Muscle of leg (tissue), 11 donors: ENCODE data around the gene SPATC1L. TPM values are rescaled to one million over a fixed set of nuclear protein-coding genes. Genes with fewer than 3 reads are reported as not detected.
A peak's percentile ranks its signal among the peaks of the same experiment; 100 is the strongest.

Source experiments
- DNase-seq: peaks from one replicate; pipeline ENCODE4 v3.0.0; 2013
- H3K27ac ChIP-seq: one replicate; pipeline ENCODE4 v1.5.1; 2013; ENCODE audit warnings: mild to moderate bottlenecking, low read length, control low read depth
- H3K27me3 ChIP-seq: one replicate; pipeline ENCODE4 v1.6.1; 2013; ENCODE audit warnings: low read length; ENCODE audit not compliant: control insufficient read depth, insufficient read depth
- H3K36me3 ChIP-seq: one replicate; pipeline ENCODE4 v1.6.1; 2013; ENCODE audit warnings: low read length; ENCODE audit not compliant: control insufficient read depth, insufficient read depth
- H3K4me1 ChIP-seq: one replicate; pipeline ENCODE4 v1.6.1; 2013; ENCODE audit warnings: low read length; ENCODE audit not compliant: control insufficient read depth, insufficient read depth
- H3K4me3 ChIP-seq: one replicate; pipeline ENCODE4 v1.5.1; 2013; ENCODE audit warnings: low read length, control low read depth
- H3K9me3 ChIP-seq: replicated peaks from 2 replicates; pipeline ENCODE4 v1.6.1; 2013; ENCODE audit warnings: low read depth, low read length; ENCODE audit not compliant: control insufficient read depth
- WGBS: methylation state at CpG from one replicate; pipeline ENCODE4 v1.1.5; 2013; ENCODE audit warnings: missing lambda C conversion rate; ENCODE audit not compliant: insufficient coverage; 5-methylcytosine and 5-hydroxymethylcytosine counted together
- polyA plus RNA-seq, 8 donors: library from polyadenylated mRNA; unstranded; fragments of 120-200 nt; gene quantifications; one replicate each; pipeline versions ENCODE4 v1.2.1 to v1.2.3, GENCODE V29; 2013; ENCODE audit warnings: inconsistent platforms in 1 of 8, low replicate concordance in 1 of 8; ENCODE audit not compliant: insufficient read length in 8 of 8, insufficient read depth in 1 of 8
- total RNA-seq: library from RNA; stranded (reverse); fragments of 120-200 nt; gene quantifications from one replicate; pipeline ENCODE4 v1.2.4, GENCODE V29; 2013

Gene SPATC1L
- total and polyA plus RNA-seq, 9 donors: 5.7 to 17.2 (median 10.8) TPM

DNA sequence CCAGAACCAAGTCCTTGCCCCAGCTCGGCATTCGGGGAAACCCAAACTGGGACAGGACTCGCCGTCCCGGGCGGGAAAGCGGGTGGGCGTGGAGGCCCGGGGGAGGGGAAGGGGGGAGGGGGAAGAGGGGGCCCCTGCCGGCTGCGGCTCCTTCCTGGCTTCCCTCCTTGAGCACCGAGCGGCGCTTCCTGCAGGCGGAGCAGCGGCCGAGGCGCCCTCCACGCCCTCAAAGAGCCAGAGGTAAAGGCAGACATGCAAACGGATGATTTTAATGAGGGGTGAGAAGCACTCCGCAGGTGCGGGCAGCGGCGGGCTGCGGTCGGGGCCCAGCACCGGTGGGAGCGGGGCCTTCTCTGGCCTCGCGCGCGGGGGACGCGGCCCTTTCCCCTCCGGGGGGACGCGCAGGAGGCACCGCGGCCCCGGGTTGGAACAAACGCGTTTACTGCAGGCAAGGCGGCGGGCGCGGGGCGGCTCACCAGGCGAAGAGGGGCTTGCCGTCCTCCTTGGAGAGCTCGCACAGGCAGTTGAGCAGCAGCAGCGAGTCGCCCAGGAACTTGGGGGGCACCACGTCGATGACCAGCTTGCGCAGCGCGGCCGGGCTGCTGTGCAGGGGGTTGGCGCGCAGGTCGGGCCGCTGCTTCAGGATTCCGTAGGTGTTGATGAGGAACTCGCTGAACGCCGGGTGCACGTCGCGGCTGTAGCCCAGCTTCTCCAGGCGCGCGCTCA is 23.2 kb downstream of the SPATC1L start:
- H3K9me3 ChIP-seq: no peaks in the 10 kb centered on the region
- peaks cover 2% of the 10 kb centered on the region for H3K4me1 ChIP-seq
- H3K4me3 ChIP-seq: no peak overlapping the region
- H3K36me3 ChIP-seq: peaks cover 3% of the 10 kb centered on the region
- DNase-seq: no peak
- 64% methylated on average over 54 of the region's 72 CpGs for WGBS
- H3K27ac ChIP-seq: no peak overlapping the region
- H3K27me3 ChIP-seq: peaks cover 15% of the 10 kb centered on the region

- no peaks in the 10 kb centered on the region for H3K9me3 ChIP-seq
- H3K27me3 ChIP-seq: peaks cover 15% of the 10 kb centered on the region
- H3K36me3 ChIP-seq: peaks cover 3% of the 10 kb centered on the region
- no peak overlapping the region for H3K4me3 ChIP-seq
- no peak for DNase-seq
- 96% methylated on average over 18 of the region's 22 CpGs for WGBS
- H3K4me1 ChIP-seq: peaks cover 2% of the 10 kb centered on the region
- no peak overlapping the region for H3K27ac ChIP-seq
These were observed 23.7 kb downstream of the SPATC1L start for GRCh38 chr21:46160657-46160906.

- H3K27me3 ChIP-seq: peaks cover 15% of the 10 kb centered on the region
- H3K4me1 ChIP-seq: peaks cover 2% of the 10 kb centered on the region
- WGBS: 89% methylated on average over 23 of the region's 32 CpGs
- H3K27ac ChIP-seq: no peak overlapping the region
- peaks cover 3% of the 10 kb centered on the region for H3K36me3 ChIP-seq
- H3K4me3 ChIP-seq: no peak overlapping the region
- no peak for DNase-seq
- H3K9me3 ChIP-seq: no peaks in the 10 kb centered on the region
These were observed 24.2 kb downstream of the SPATC1L start for GRCh38 chr21:46159841-46160656.

DNA sequence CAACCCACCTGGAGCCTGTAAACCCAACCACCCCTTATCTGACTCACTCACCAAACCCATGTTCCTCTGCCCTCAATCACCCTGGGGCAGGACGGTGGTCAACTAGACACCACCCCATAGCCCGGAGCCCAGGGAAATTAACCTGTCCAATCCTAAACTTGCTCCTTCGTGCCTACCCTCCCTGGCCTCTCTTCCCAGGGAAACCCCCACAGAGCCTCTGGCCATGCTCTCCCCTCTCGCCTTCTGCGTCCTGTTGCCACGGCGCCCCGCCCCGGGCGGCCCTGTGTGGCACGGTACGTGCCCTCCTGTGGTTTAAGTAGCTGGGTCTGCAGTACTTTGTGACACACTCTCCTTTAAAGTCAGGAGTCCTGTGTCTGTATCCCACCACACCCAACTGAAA is 24.9 kb downstream of the SPATC1L start:
- Histone ChIP-seq H3K36me3 (peaks cover 3% of the 10 kb centered on the region), H3K27me3 (peaks cover 15% of the 10 kb centered on the region), H3K4me1 (peaks cover 2% of the 10 kb centered on the region), H3K4me3 (no peak overlapping the region), H3K27ac (no peak overlapping the region), H3K9me3 (no peaks in the 10 kb centered on the region)
- DNase-seq: no peak
- WGBS: 72% methylated on average over 3 of the region's 12 CpGs

DNA sequence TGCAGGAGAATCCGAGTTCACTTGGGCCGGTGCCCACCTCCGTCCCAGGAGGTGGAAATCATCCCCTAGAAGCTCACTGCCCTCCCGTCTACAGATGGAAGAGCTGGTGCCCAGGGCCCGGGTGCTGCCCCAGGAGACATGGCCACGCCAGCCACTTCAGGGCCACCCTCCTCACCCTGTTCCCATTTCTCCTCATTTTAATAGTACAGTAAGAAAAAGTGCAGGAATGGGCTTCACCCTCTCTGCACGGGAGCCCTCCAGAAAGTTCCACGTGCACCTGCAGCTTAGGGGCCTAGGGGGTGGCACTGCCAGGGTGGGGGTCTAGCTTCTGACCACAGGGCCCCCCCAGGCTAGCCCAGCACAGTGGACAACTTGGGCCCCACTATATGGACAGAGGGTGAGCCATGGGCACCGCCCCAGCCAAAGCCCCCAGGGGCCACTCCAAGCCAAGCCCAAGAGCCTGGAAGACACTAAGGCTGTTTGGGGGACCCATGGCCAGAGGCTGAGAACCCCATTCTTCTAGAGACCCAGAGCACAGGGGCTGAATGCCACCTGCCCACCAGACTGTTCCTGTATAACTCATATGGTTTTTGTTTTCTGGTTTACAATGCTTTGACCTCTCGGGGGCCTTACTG is 25.5 kb downstream of the SPATC1L start:
- peaks cover 2% of the 10 kb centered on the region for H3K4me1 ChIP-seq
- no peak for DNase-seq
- WGBS: 71% methylated on average over 6 of the region's 10 CpGs
- no peak overlapping the region for H3K27ac ChIP-seq
- no peak overlapping the region for H3K4me3 ChIP-seq
- H3K9me3 ChIP-seq: no peaks in the 10 kb centered on the region
- peaks cover 3% of the 10 kb centered on the region for H3K36me3 ChIP-seq
- peaks cover 15% of the 10 kb centered on the region for H3K27me3 ChIP-seq

DNA sequence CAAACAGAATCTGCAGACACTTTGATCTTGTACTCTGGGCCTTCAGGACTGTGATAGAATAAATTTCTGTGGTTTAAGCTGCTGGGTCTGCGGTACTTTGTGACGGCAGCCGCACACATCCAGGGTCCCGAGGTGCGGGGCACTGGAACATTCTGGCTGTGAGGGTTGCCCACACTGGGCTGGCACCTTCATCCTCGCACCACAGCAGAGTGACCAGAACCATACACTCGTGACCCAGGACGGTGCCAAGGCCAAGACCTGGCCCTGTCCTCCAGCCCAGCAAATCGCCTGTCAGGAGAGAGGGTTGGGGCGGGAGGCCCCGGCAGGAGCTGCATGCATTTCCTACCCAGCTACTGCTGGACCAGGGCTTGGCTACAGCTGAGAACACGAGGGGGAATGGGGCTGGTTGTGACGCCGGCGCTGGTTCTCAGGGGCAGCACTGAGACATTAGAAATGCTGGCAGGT is 26.2 kb downstream of the SPATC1L start:
- 80% methylated on average over 15 of the region's 15 CpGs for WGBS

GRCh38 chr21:46157396-46157986 is 26.8 kb downstream of the SPATC1L start:
- Histone ChIP-seq H3K9me3 (no peaks in the 10 kb centered on the region), H3K27ac (no peak overlapping the region), H3K4me1 (peaks cover 12% of the 10 kb centered on the region), H3K4me3 (no peak overlapping the region), H3K27me3 (peaks cover 12% of the 10 kb centered on the region), H3K36me3 (peaks cover 3% of the 10 kb centered on the region)
- 84% methylated on average over 9 of the region's 12 CpGs for WGBS
- DNase-seq: no peak

More for the DNA sequence above, 26.2 kb downstream of the SPATC1L start:
- Histone ChIP-seq H3K4me3 (no peak overlapping the region), H3K9me3 (no peaks in the 10 kb centered on the region), H3K4me1 (peaks cover 8% of the 10 kb centered on the region), H3K27ac (no peak overlapping the region), H3K36me3 (peaks cover 3% of the 10 kb centered on the region), H3K27me3 (peaks cover 15% of the 10 kb centered on the region)
- DNase-seq: no peak

- peaks cover 3% of the 10 kb centered on the region for H3K36me3 ChIP-seq
- no peak overlapping the region for H3K4me3 ChIP-seq
- peaks cover 13% of the 10 kb centered on the region for H3K4me1 ChIP-seq
- no peak overlapping the region for H3K27ac ChIP-seq
- DNase-seq: no peak
- no peaks in the 10 kb centered on the region for H3K9me3 ChIP-seq
- H3K27me3 ChIP-seq: peaks cover 6% of the 10 kb centered on the region
- no CpG with 5 or more reads among the region's 10 CpGs for WGBS
These were observed 27.6 kb downstream of the SPATC1L start for GRCh38 chr21:46156678-46157077.

GRCh38 chr21:46156378-46156645 is 27.9 kb downstream of the SPATC1L start:
- H3K27me3 ChIP-seq: peaks cover 2% of the 10 kb centered on the region
- peak; percentile 0 for DNase-seq
- H3K4me3 ChIP-seq: no peak overlapping the region
- peaks cover 13% of the 10 kb centered on the region for H3K4me1 ChIP-seq
- no peak overlapping the region for H3K27ac ChIP-seq
- WGBS: 74% methylated on average over 4 of the region's 7 CpGs
- H3K36me3 ChIP-seq: peaks cover 3% of the 10 kb centered on the region
- H3K9me3 ChIP-seq: no peaks in the 10 kb centered on the region
